ENCODE data around the gene GLP2R.

GLP2R gene

DNA sequence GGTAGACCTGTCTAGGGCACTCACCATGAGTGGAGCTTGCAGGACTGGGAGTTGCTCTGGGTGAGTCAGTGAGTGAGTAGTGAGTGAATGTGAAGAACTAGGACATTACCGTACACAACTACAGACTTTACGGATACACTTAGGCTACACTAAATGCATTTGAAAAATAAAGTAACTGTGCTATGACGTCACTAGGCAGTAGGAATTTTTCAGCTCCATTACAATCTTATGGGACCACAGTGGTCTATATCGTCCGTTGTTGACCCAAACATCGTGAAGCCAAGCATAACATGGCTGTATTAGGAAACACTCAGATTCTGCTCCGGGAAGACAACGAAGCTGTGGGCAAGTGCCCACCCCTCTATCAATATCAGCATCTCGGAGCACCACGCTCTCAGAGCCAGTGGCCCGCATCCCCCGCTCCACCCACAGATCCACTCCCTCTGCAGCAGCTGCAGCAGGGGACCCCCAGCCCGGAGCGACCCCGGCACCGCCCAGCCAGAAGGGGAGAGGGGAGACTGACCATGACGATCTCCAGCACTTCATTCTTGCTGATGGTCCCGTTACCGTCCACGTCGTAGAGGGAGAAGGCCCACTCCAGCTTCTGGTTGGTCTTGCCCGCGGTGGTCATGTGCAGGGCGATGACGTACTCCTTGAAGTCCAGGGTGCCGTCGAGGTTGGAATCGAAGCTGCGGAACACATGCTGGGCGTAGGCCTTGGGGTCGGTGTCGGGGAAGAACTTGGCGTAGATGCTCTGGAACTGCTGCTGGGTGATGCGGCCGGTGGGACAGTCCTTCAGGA, 78.8 kb downstream of the GLP2R start:
- no peak for TF ChIP-seq SPI1 (IDR thresholded peaks at IDR 0.05; ENCODE audit: borderline replicate concordance, low read depth)
- no peak for DNase-seq (ENCODE audit: low read depth in 1 of 2, low spot score in 1 of 2)
- no peak overlapping the region for H3K4me3 ChIP-seq (replicated peaks; ENCODE audit: insufficient read depth, low read length)
- no peak overlapping the region for H3K27ac ChIP-seq (replicated peaks)
- no peaks in the 10 kb centered on the region for H3K27me3 ChIP-seq (ENCODE audit: insufficient read depth, poor library complexity, severe bottlenecking)

GRCh38 chr17:9905078-9905415, 79.3 kb downstream of the GLP2R start, which contains the start of gene RCVRN:
Gene RCVRN (minus strand): TSS chr17:9905271. CDS start chr17:9905180, 91 bp downstream.
- no peak within 1 kb of the TSS for H3K27ac ChIP-seq (replicated peaks)
- no peak within 1 kb of the TSS for H3K4me3 ChIP-seq (replicated peaks; ENCODE audit: insufficient read depth, low read length)
- DNase-seq (ENCODE audit: low read depth in 1 of 2, low spot score in 1 of 2), result no peak
- no peak for TF ChIP-seq GABPA (IDR thresholded peaks at IDR 0.05; ENCODE audit: low read depth)
- no peaks in the 10 kb centered on the region for H3K27me3 ChIP-seq (ENCODE audit: insufficient read depth, poor library complexity, severe bottlenecking)

GRCh38 chr17:9905902-9906301, 80.2 kb downstream of the GLP2R start:
- Histone ChIP-seq H3K27ac (replicated peaks) (no peak overlapping the region), H3K4me3 (replicated peaks; ENCODE audit: insufficient read depth, low read length) (no peak overlapping the region), H3K27me3 (ENCODE audit: insufficient read depth, poor library complexity, severe bottlenecking) (no peaks in the 10 kb centered on the region)
- no peak for TF ChIP-seq POLR2AphosphoS5 (IDR thresholded peaks at IDR 0.05; ENCODE audit: low read depth)
- TF ChIP-seq, protein P1, sequence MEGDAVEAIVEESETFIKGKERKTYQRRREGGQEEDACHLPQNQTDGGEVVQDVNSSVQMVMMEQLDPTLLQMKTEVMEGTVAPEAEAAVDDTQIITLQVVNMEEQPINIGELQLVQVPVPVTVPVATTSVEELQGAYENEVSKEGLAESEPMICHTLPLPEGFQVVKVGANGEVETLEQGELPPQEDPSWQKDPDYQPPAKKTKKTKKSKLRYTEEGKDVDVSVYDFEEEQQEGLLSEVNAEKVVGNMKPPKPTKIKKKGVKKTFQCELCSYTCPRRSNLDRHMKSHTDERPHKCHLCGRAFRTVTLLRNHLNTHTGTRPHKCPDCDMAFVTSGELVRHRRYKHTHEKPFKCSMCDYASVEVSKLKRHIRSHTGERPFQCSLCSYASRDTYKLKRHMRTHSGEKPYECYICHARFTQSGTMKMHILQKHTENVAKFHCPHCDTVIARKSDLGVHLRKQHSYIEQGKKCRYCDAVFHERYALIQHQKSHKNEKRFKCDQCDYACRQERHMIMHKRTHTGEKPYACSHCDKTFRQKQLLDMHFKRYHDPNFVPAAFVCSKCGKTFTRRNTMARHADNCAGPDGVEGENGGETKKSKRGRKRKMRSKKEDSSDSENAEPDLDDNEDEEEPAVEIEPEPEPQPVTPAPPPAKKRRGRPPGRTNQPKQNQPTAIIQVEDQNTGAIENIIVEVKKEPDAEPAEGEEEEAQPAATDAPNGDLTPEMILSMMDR (IDR thresholded peaks at IDR 0.05; ENCODE audit: insufficient read depth, low read length), result peak; percentile 18
- TF ChIP-seq REST (IDR thresholded peaks at IDR 0.05; ENCODE audit: insufficient replicate concordance, low read depth), result no peak
- peak in 1 of 2 experiments; percentile 6 for DNase-seq (ENCODE audit: low read depth in 1 of 2, low spot score in 1 of 2)

- Histone ChIP-seq H3K27me3 (ENCODE audit: insufficient read depth, poor library complexity, severe bottlenecking) (no peaks in the 10 kb centered on the region), H3K27ac (replicated peaks) (no peak overlapping the region), H3K4me3 (replicated peaks; ENCODE audit: insufficient read depth, low read length) (no peak overlapping the region)
- TF ChIP-seq POLR2AphosphoS5 (IDR thresholded peaks at IDR 0.05; ENCODE audit: low read depth) (no peak), GABPA (IDR thresholded peaks at IDR 0.05; ENCODE audit: low read depth) (no peak), SPI1 (IDR thresholded peaks at IDR 0.05; ENCODE audit: borderline replicate concordance, low read depth) (no peak), REST (IDR thresholded peaks at IDR 0.05; ENCODE audit: insufficient replicate concordance, low read depth) (no peak)
- TF ChIP-seq, protein P1 (IDR thresholded peaks at IDR 0.05; ENCODE audit: insufficient read depth, low read length), result no peak
- DNase-seq (ENCODE audit: low read depth in 1 of 2, low spot score in 1 of 2), result no peak
Measured at GRCh38 chr17:9906616-9907015, 80.9 kb downstream of the GLP2R start.

DNA sequence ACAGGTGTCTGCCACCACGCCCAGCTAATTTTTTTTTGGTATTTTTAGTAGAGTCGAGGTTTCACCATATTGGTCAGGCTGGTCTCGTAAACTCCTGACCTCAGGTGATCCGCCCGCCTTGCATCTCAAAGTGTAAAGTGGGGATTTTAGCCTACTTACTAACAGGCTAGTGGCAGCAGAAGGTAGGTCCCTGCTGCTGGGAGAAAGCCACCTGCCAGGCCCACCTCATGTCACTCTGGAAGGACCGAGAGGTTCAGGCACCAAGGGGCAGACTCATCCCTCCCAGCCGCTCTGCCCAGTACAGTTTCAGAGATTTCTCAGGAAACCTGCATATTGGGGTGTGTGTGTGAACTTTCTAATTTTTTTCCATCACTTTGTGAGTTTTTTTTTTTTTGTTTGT, 81.4 kb downstream of the GLP2R start:
- TF ChIP-seq REST (IDR thresholded peaks at IDR 0.05; ENCODE audit: insufficient replicate concordance, low read depth) (no peak), SPI1 (IDR thresholded peaks at IDR 0.05; ENCODE audit: borderline replicate concordance, low read depth) (no peak), POLR2AphosphoS5 (IDR thresholded peaks at IDR 0.05; ENCODE audit: low read depth) (no peak), GABPA (IDR thresholded peaks at IDR 0.05; ENCODE audit: low read depth) (no peak)
- TF ChIP-seq, protein P1 (IDR thresholded peaks at IDR 0.05; ENCODE audit: insufficient read depth, low read length), result no peak
- DNase-seq (ENCODE audit: low read depth in 1 of 2, low spot score in 1 of 2), result no peak
- Histone ChIP-seq H3K27me3 (ENCODE audit: insufficient read depth, poor library complexity, severe bottlenecking) (no peaks in the 10 kb centered on the region), H3K27ac (replicated peaks) (no peak overlapping the region), H3K4me3 (replicated peaks; ENCODE audit: insufficient read depth, low read length) (no peak overlapping the region)
